CD14-positive monocyte (primary cell): ENCODE measurements around the gene DHX29. TPM values are rescaled to one million over a fixed set of nuclear protein-coding genes. Genes with fewer than 3 reads are reported as not detected.

Experiments used
- DNase-seq, 3 donors: peaks; one replicate each; pipeline ENCODE4 v3.0.0-alpha.2; 2011 to 2022
- H2AFZ ChIP-seq: 2 replicates; pipeline ENCODE4 v1.6.0; 2012; ENCODE audit warnings: mild to moderate bottlenecking, low read depth, low read length, inconsistent platforms; ENCODE audit not compliant: insufficient read depth, poor library complexity, severe bottlenecking
- H3K27ac ChIP-seq, 2 donors: 1 replicate in 1 of 2; 2 replicates in 1 of 2; pipeline ENCODE4 v1.5.1; 2012 to 2013; ENCODE audit warnings: low read length in 2 of 2, control low read depth in 1 of 2, inconsistent platforms in 1 of 2, low read depth in 1 of 2, mild to moderate bottlenecking in 1 of 2
- H3K27me3 ChIP-seq, 2 donors: one replicate each; pipeline versions ENCODE4 v1.6.0 to v1.6.1; 2011 to 2013; ENCODE audit warnings: low read length in 2 of 2; ENCODE audit not compliant: control insufficient read depth in 2 of 2, insufficient read depth in 2 of 2
- H3K36me3 ChIP-seq, 2 donors: replicated peaks in 1 of 2; 1 replicate in 1 of 2; 2 replicates in 1 of 2; pipeline versions ENCODE4 v1.5.1 to v1.6.1; 2012 to 2013; ENCODE audit warnings: low read length in 2 of 2, control low read depth in 1 of 2, inconsistent platforms in 1 of 2, mild to moderate bottlenecking in 1 of 2; ENCODE audit not compliant: insufficient read depth in 2 of 2, control insufficient read depth in 1 of 2
- H3K4me1 ChIP-seq, 2 donors: 1 replicate in 1 of 2; 2 replicates in 1 of 2; pipeline versions ENCODE4 v1.5.1 to v1.6.1; 2012 to 2013; ENCODE audit warnings: low read length in 2 of 2, control low read depth in 1 of 2, inconsistent platforms in 1 of 2, mild to moderate bottlenecking in 1 of 2, moderate library complexity in 1 of 2; ENCODE audit not compliant: insufficient read depth in 2 of 2, control insufficient read depth in 1 of 2
- H3K4me2 ChIP-seq: replicated peaks from 2 replicates; pipeline ENCODE3; 2012; ENCODE audit warnings: low read length, moderate library complexity, mild to moderate bottlenecking; ENCODE audit not compliant: poor library complexity, severe bottlenecking; ENCODE audit errors: extremely low read depth
- H3K4me3 ChIP-seq, 3 experiments: fragments of 200-600 bp in 1 of 3; sonication (generic) in 1 of 3; replicated peaks in 1 of 3; 1 replicate in 2 of 3; 2 replicates in 1 of 3; pipeline ENCODE4 v1.5.1; 2011 to 2013; ENCODE audit warnings: low read length in 3 of 3, mild to moderate bottlenecking in 3 of 3, control low read depth in 2 of 3, low read depth in 2 of 3, inconsistent platforms in 1 of 3, moderate library complexity in 1 of 3
- H3K79me2 ChIP-seq: 2 replicates; pipeline ENCODE4 v1.6.0; 2012; ENCODE audit warnings: mild to moderate bottlenecking, control low read depth, inconsistent platforms, low read length, moderate library complexity; ENCODE audit not compliant: insufficient read depth
- H3K9ac ChIP-seq: 2 replicates; pipeline ENCODE4 v1.6.0; 2017; ENCODE audit warnings: low read length, mild to moderate bottlenecking; ENCODE audit not compliant: insufficient read depth, poor library complexity, severe bottlenecking
- H3K9me3 ChIP-seq, 2 donors: replicated peaks in 1 of 2; 1 replicate in 1 of 2; 2 replicates in 1 of 2; pipeline versions ENCODE4 v1.5.1 to v1.6.1; 2012 to 2013; ENCODE audit warnings: low read length in 2 of 2, control low read depth in 1 of 2; ENCODE audit not compliant: control insufficient read depth in 1 of 2, insufficient read depth in 1 of 2
- H4K20me1 ChIP-seq: 2 replicates; pipeline ENCODE4 v1.6.0; 2012; ENCODE audit warnings: mild to moderate bottlenecking, low read length, control low read depth, moderate library complexity; ENCODE audit not compliant: insufficient read depth
- H3K27ac Mint-ChIP-seq, 7 donors: one replicate each; pipeline ENCODE4 v1.8.0; 2020; ENCODE audit warnings: mild to moderate bottlenecking in 7 of 7, mixed read lengths in 7 of 7, moderate library complexity in 6 of 7, inconsistent platforms in 2 of 7
- H3K27me3 Mint-ChIP-seq, 3 donors: one replicate each; pipeline ENCODE4 v1.8.0; 2021 to 2022; ENCODE audit warnings: low read depth in 3 of 3, mild to moderate bottlenecking in 3 of 3, mixed read lengths in 3 of 3, moderate library complexity in 3 of 3, inconsistent platforms in 1 of 3
- H3K36me3 Mint-ChIP-seq, 2 donors: one replicate each; pipeline ENCODE4 v1.8.0; 2020; ENCODE audit warnings: mixed read lengths in 2 of 2, inconsistent platforms in 1 of 2, mild to moderate bottlenecking in 1 of 2
- H3K4me1 Mint-ChIP-seq: one replicate; pipeline ENCODE4 v1.8.0; 2020; ENCODE audit warnings: mild to moderate bottlenecking, mixed read lengths
- H3K4me3 Mint-ChIP-seq, 2 donors: one replicate each; pipeline ENCODE4 v1.8.0; 2020; ENCODE audit warnings: mild to moderate bottlenecking in 2 of 2, mixed read lengths in 2 of 2, moderate library complexity in 1 of 2
- H3K9me3 Mint-ChIP-seq, 7 donors: one replicate each; pipeline ENCODE4 v1.8.0; 2020 to 2022; ENCODE audit warnings: mixed read lengths in 7 of 7, mild to moderate bottlenecking in 6 of 7, moderate library complexity in 6 of 7, inconsistent platforms in 2 of 7
- WGBS: methylation state at CpG from one replicate; pipeline ENCODE4 v1.1.5; 2013; ENCODE audit warnings: missing lambda C conversion rate; ENCODE audit not compliant: insufficient coverage; 5-methylcytosine and 5-hydroxymethylcytosine counted together
- intact Hi-C, 2 donors: fragments of 100-400 bp; cut with micrococcal nuclease; formaldehyde crosslinking; loops; one replicate each; pipeline versions ENCODE4 v1.15.0 to v1.15.1; 2023
- polyA plus RNA-seq, 3 donors: library from polyadenylated mRNA; depleted of rRNA in 1 of 3; unstranded in 2 of 3; stranded (reverse) in 1 of 3; fragments of 300-500 nt in 2 of 3; fragments of >200 nt in 1 of 3; fragmentation: Illumina TruSeq in 2 of 3; gene quantifications; 1 replicate in 2 of 3; 2 replicates in 1 of 3; pipeline ENCODE4 v1.2.3, GENCODE V29; 2012 to 2021
- TF ChIP-seq, protein P1 (sequence below): fragments of 200-600 bp; IDR thresholded peaks from one replicate; pipeline ENCODE4 v1.8.0; 2022; ENCODE audit warnings: antibody characterized with exemption, mild to moderate bottlenecking

Gene DHX29
- polyA plus RNA-seq, 3 donors, result 5.2 to 15.9 (median 9.7) TPM

DNA sequence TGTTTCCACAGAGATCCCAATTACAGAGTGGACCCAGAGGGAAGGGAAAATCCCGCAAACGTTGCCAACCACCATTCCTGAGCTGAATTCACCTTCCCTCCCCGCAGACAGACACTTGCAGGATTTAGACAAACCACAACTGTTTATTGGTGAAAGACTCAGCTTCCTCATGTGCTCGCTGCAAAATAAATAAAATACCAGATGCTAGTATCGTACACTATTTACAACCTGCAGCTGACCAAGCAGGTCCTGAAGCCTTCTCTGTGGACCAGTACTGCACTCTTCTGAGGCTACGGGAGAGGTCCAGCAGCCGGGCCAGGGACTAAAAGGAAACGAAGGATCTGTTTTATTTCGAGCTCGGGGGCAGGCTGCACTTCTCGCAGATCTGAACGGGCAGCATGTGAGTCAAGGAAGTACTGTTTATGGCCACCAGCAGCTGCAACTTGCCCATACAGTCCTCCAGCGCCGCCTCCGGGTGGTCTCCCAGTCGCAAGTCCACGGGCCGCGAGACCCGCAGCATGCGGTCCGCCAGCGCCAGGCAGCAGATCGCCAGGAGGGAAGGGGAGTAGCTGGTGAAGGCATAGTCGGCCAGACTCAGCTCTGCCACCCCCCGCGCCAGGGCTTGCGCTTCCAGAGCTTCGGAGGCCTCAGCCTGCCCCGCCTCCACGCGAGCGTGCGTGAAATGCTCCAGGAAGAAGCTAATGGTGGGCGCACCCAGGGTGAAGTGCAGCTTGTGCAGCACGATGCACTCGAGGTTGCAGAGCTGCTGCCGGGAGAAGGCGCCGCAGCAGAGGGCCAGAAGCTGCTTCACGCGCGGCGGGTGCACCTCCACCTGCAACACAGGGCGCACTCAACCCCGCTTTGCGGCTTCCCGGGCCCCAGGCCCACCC is 76.2 kb downstream of the DHX29 start:
- no peaks in the 10 kb centered on the region for H3K36me3 ChIP-seq
- peak overlapping the region; percentile 21 for H2AFZ ChIP-seq
- peak overlapping the region in 1 of 3 experiments; percentile 79 for H3K4me3 ChIP-seq
- intact Hi-C loops, result no loop called here
- no peak for DNase-seq
- H3K27ac ChIP-seq, result no peak overlapping the region
- peaks cover 79 to 96% of the 10 kb centered on the region in 2 donors for H3K27me3 ChIP-seq
- TF ChIP-seq, protein P1, sequence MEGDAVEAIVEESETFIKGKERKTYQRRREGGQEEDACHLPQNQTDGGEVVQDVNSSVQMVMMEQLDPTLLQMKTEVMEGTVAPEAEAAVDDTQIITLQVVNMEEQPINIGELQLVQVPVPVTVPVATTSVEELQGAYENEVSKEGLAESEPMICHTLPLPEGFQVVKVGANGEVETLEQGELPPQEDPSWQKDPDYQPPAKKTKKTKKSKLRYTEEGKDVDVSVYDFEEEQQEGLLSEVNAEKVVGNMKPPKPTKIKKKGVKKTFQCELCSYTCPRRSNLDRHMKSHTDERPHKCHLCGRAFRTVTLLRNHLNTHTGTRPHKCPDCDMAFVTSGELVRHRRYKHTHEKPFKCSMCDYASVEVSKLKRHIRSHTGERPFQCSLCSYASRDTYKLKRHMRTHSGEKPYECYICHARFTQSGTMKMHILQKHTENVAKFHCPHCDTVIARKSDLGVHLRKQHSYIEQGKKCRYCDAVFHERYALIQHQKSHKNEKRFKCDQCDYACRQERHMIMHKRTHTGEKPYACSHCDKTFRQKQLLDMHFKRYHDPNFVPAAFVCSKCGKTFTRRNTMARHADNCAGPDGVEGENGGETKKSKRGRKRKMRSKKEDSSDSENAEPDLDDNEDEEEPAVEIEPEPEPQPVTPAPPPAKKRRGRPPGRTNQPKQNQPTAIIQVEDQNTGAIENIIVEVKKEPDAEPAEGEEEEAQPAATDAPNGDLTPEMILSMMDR, result no peak
- Mint-ChIP-seq H3K27me3 (peaks cover 93 to 100% (median 95%) of the 10 kb centered on the region in 3 donors), H3K4me3 (peak overlapping the region; percentile 37 to 97), H3K36me3 (peaks cover 4 to 9% of the 10 kb centered on the region in 2 donors), H3K9me3 (peaks cover 0 to 39% (median 20%) of the 10 kb centered on the region in 7 donors), H3K27ac (no peak overlapping the region), H3K4me1 (peaks cover 36% of the 10 kb centered on the region)
- H3K4me2 ChIP-seq, result peak overlapping the region; percentile 47
- H3K4me1 ChIP-seq, result peaks cover 34 to 50% of the 10 kb centered on the region in 2 donors
- 3% methylated on average over 43 of the region's 48 CpGs for WGBS
- H3K9ac ChIP-seq, result no peak overlapping the region
- H4K20me1 ChIP-seq, result no peaks in the 10 kb centered on the region
- no peaks in the 10 kb centered on the region for H3K79me2 ChIP-seq
- peaks cover 5 to 41% of the 10 kb centered on the region in 2 donors for H3K9me3 ChIP-seq

DNA sequence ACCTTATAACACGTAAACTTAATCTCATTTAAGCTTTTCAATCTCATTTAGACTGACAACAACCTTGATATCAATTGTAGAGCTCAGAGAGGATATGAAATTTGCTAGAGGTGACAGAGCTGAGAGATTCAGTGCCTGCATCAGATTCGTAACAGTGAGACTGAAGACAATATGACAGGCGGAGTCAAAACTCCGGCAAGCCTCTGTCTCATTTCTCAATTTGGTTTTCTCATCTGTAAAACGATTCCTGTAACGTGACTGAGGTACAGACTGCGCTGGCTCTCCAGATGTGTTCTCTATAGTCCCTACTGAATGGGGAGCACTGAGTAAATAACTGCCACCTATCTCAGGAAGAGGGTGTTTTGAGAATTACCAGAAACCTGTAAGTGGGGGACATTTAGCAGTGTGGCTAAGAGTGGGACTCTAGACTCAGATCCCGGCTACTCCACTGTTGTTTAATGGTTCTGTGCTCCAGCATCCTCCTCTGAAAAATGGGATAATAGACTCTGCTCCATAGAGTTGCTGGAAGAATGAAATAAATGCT is 77.3 kb downstream of the DHX29 start:
- peak overlapping the region in 1 of 2 donors; percentile 97 for H3K4me3 Mint-ChIP-seq
- peaks cover 39% of the 10 kb centered on the region for H3K4me1 Mint-ChIP-seq
- H3K27me3 ChIP-seq, result peaks cover 86 to 97% of the 10 kb centered on the region in 2 donors
- peaks cover 93 to 100% (median 95%) of the 10 kb centered on the region in 3 donors for H3K27me3 Mint-ChIP-seq
- 48% methylated on average over 7 of the region's 8 CpGs for WGBS
- no peak overlapping the region for H3K4me3 ChIP-seq
- H3K27ac Mint-ChIP-seq, result no peak overlapping the region
- H3K36me3 Mint-ChIP-seq, result peaks cover 4 to 9% of the 10 kb centered on the region in 2 donors
- no peak for DNase-seq
- no peak overlapping the region for H3K27ac ChIP-seq
- no peak overlapping the region for H3K9ac ChIP-seq
- H3K36me3 ChIP-seq, result no peaks in the 10 kb centered on the region
- H2AFZ ChIP-seq, result no peak overlapping the region
- TF ChIP-seq, protein P1, result no peak
- peaks cover 36 to 53% of the 10 kb centered on the region in 2 donors for H3K4me1 ChIP-seq
- peaks cover 5 to 52% of the 10 kb centered on the region in 2 donors for H3K9me3 ChIP-seq
- H3K9me3 Mint-ChIP-seq, result peaks cover 0 to 39% (median 23%) of the 10 kb centered on the region in 7 donors
- no peak overlapping the region for H3K4me2 ChIP-seq
- H4K20me1 ChIP-seq, result no peaks in the 10 kb centered on the region
- intact Hi-C loops, result no loop called here
- H3K79me2 ChIP-seq, result no peaks in the 10 kb centered on the region
